ENCODE data around the gene BCHE. TPM values are rescaled to one million over a fixed set of nuclear protein-coding genes. Genes with fewer than 3 reads are reported as not detected.
A peak's percentile ranks its signal among the peaks of the same experiment; 100 is the strongest.

Gene BCHE
- total RNA-seq, 4 donors from 2014 or later, result 0.15 to 1.2 (median 0.96) TPM

DNA sequence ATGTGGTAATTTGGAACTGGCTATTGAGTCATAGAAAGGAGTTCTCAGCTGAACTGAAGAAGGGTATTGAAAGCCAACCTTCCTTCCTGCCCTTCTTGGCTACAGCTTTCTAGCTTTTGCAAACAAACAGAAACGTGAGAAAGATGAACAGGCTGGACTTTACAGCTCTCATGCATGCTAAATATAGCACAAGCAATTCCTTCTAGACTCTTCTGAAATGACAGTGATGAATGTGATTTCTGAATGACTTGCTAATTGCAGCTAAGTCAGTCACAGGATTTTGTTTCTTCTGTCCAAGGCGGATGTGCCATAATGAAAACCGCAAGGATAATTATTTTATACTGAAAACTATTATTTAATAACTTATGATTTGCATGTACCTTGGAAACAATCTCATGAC lies 36.3 kb downstream of the BCHE start:
- no peak overlapping the region for H3K27ac ChIP-seq
- TF ChIP-seq, protein P1, sequence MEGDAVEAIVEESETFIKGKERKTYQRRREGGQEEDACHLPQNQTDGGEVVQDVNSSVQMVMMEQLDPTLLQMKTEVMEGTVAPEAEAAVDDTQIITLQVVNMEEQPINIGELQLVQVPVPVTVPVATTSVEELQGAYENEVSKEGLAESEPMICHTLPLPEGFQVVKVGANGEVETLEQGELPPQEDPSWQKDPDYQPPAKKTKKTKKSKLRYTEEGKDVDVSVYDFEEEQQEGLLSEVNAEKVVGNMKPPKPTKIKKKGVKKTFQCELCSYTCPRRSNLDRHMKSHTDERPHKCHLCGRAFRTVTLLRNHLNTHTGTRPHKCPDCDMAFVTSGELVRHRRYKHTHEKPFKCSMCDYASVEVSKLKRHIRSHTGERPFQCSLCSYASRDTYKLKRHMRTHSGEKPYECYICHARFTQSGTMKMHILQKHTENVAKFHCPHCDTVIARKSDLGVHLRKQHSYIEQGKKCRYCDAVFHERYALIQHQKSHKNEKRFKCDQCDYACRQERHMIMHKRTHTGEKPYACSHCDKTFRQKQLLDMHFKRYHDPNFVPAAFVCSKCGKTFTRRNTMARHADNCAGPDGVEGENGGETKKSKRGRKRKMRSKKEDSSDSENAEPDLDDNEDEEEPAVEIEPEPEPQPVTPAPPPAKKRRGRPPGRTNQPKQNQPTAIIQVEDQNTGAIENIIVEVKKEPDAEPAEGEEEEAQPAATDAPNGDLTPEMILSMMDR (IDR thresholded peaks at IDR 0.05 in 4 of 5, conservative IDR thresholded peaks at IDR 0.05 in 1 of 5), result no peak
- TF ChIP-seq POLR2A (IDR thresholded peaks at IDR 0.05), result no peak
- no peaks in the 10 kb centered on the region for H3K9me3 ChIP-seq
- intact Hi-C loops (cut with DNase I; ENCODE audit: low total_unique reads), result no loop called here
- in situ Hi-C loops (cut with MboI; ENCODE audit: low sequenced_read_pairs in 4 of 4), result no loop called here
- H3K36me3 ChIP-seq, result no peaks in the 10 kb centered on the region
- H3K4me1 ChIP-seq, result no peaks in the 10 kb centered on the region
- peak in 1 of 2 donors; percentile 92 for ATAC-seq
- no peak for DNase-seq
- no peak overlapping the region for H3K4me3 ChIP-seq
- H3K27me3 ChIP-seq, result no peaks in the 10 kb centered on the region

DNA sequence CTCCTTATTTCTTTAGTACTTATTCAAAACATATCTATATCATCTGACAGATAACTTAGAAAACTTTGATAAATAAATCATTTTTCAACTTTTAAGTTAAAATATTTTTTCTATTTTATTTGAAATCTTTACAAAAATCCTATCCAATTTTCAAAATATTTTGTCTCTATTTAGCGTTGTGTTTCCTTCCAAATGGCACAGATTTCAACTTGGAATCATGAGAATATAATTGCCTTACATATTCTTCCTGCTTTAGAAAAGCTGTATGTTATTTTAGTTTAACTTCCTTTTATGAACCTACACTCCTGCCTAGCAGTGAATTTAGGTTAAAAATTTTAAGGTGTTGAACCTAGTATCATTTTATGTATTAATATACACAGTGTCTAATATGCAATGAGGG lies 38.2 kb downstream of the BCHE start:
- TF ChIP-seq, protein P1 (IDR thresholded peaks at IDR 0.05 in 4 of 5, conservative IDR thresholded peaks at IDR 0.05 in 1 of 5), result no peak
- no peak for TF ChIP-seq POLR2A (IDR thresholded peaks at IDR 0.05)
- Histone ChIP-seq H3K27me3 (no peaks in the 10 kb centered on the region), H3K4me1 (no peaks in the 10 kb centered on the region), H3K27ac (no peak overlapping the region), H3K36me3 (no peaks in the 10 kb centered on the region), H3K4me3 (no peak overlapping the region), H3K9me3 (no peaks in the 10 kb centered on the region)
- no peak for ATAC-seq
- intact Hi-C loops (cut with DNase I; ENCODE audit: low total_unique reads), result no loop called here
- no peak for DNase-seq
- in situ Hi-C loops (cut with MboI; ENCODE audit: low sequenced_read_pairs in 4 of 4), result no loop called here

DNA sequence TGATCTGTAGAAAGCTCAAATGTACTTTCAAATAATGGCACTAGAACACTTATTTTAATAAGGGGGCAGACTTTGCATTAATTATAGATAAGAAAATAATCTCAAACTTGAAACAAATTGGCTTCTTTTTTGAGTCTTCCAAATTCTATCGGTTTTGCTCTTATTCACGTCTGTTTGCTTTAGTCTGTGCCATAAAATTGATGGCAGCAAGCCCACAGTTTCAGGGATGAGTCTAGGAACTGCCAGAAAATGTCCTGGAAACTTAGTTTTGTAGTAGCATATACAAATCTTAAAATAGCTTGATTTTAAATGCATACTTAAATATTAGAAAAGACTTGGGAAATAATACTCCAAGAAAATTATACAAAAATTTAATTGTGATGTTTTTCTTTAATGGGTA lies 39.7 kb downstream of the BCHE start:
- Histone ChIP-seq H3K36me3 (no peaks in the 10 kb centered on the region), H3K4me1 (no peaks in the 10 kb centered on the region), H3K27me3 (no peaks in the 10 kb centered on the region), H3K4me3 (no peak overlapping the region), H3K27ac (no peak overlapping the region), H3K9me3 (no peaks in the 10 kb centered on the region)
- in situ Hi-C loops (cut with MboI; ENCODE audit: low sequenced_read_pairs in 4 of 4) (no loop called here), intact Hi-C loops (cut with DNase I; ENCODE audit: low total_unique reads) (no loop called here)
- ATAC-seq, result no peak
- TF ChIP-seq, protein P1 (IDR thresholded peaks at IDR 0.05 in 4 of 5, conservative IDR thresholded peaks at IDR 0.05 in 1 of 5), result no peak
- no peak for TF ChIP-seq POLR2A (IDR thresholded peaks at IDR 0.05)
- no peak for DNase-seq

DNA sequence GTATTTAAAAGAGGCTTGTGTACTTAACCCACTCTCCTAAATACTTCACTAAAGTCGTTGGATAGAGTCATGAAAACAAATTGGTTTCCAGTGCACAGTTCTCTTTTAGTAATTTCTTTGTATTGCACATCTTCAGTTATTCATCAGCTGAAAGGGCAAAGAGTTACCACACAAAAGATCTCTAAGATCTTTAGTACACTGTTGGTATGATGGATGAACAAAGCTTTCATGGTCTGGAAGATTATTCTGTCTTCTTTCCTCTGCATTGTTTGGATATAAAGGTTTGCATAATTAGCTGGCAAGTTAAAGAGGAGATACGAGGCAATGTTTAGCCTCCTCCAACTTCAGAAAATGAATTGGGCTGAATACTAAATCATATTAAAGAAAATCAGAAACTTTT lies 40.5 kb downstream of the BCHE start:
- Histone ChIP-seq H3K9me3 (no peaks in the 10 kb centered on the region), H3K4me1 (no peaks in the 10 kb centered on the region), H3K36me3 (no peaks in the 10 kb centered on the region), H3K27me3 (no peaks in the 10 kb centered on the region), H3K27ac (no peak overlapping the region), H3K4me3 (no peak overlapping the region)
- no peak for TF ChIP-seq POLR2A (IDR thresholded peaks at IDR 0.05)
- TF ChIP-seq, protein P1 (IDR thresholded peaks at IDR 0.05 in 4 of 5, conservative IDR thresholded peaks at IDR 0.05 in 1 of 5), result no peak
- in situ Hi-C loops (cut with MboI; ENCODE audit: low sequenced_read_pairs in 4 of 4), result no loop called here
- ATAC-seq, result no peak
- intact Hi-C loops (cut with DNase I; ENCODE audit: low total_unique reads), result no loop called here
- no peak for DNase-seq

DNA sequence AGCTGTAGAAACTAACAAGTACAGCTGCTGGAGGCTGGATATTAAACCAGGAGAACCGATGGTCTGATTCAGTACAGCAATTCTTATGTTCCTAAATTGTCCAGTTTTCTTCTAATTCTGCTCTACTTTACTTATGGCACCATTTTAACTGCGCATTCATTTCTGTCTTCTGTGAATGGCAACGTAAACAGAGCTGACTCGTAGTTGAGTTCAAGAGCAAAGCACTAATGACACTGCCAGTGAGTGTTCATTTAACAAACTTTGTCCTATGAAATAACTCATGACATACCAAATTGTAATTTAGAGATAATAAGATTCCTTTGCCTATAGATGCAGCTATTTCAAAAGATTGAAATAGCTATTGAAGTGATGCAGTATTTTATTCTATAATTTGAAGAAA lies 48.7 kb downstream of the BCHE start:
- intact Hi-C loops (cut with DNase I; ENCODE audit: low total_unique reads), result no loop called here
- Histone ChIP-seq H3K27me3 (no peaks in the 10 kb centered on the region), H3K36me3 (no peaks in the 10 kb centered on the region), H3K27ac (no peak overlapping the region), H3K9me3 (no peaks in the 10 kb centered on the region), H3K4me3 (no peak overlapping the region), H3K4me1 (no peaks in the 10 kb centered on the region)
- TF ChIP-seq POLR2A (IDR thresholded peaks at IDR 0.05), result no peak
- TF ChIP-seq, protein P1 (IDR thresholded peaks at IDR 0.05 in 4 of 5, conservative IDR thresholded peaks at IDR 0.05 in 1 of 5), result no peak
- no peak for DNase-seq
- in situ Hi-C loops (cut with MboI; ENCODE audit: low sequenced_read_pairs in 4 of 4), result no loop called here
- ATAC-seq, result no peak
